HG02759 (cell line): ENCODE measurements around the gene BNIP2.
"Not testable (repeated sequence)": the region's sequence is repeated elsewhere in the genome, so short reads cannot be mapped to it uniquely, and the experiment has no call there.

Source experiments
- ATAC-seq: cut with Tn5 transposase; IDR thresholded peaks from one replicate; pipeline ENCODE4 v1.9.1; 2021; ENCODE audit warnings: mild to moderate bottlenecking, moderate library complexity; ENCODE audit not compliant: unreplicated experiment

BNIP2 gene

GRCh38 chr15:59689626-59690236 lies 611 bp upstream of the BNIP2 start:
- no peak for ATAC-seq

- ATAC-seq = no peak
Observed at GRCh38 chr15:59688423-59688781, 718 bp downstream of the BNIP2 start.

DNA sequence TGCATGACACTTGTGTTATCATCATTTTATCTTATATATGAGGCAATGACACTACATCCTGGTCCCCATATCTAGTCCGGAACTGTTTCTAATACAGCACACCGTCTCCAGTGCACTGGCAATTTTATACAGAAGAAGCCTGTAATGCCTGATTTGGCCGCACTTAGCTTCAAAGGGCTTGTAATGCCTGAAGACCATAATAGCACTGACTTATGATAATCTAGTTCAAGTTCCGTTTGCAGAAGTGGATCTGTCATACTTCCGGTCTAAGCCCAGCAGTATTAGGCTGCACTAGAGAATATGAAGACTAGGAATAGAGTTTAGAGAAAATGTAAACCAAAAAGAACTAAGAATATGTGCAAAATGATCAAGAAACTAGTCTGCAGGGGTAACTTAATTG lies 1.3 kb downstream of the BNIP2 start:
- ATAC-seq = no peak

GRCh38 chr15:59686389-59686788 lies 2.7 kb downstream of the BNIP2 start:
- ATAC-seq = no peak

GRCh38 chr15:59685737-59686297 lies 3.3 kb downstream of the BNIP2 start:
- no peak for ATAC-seq

- no peak for ATAC-seq
Observed at GRCh38 chr15:59680870-59681269, 8.2 kb downstream of the BNIP2 start.

DNA sequence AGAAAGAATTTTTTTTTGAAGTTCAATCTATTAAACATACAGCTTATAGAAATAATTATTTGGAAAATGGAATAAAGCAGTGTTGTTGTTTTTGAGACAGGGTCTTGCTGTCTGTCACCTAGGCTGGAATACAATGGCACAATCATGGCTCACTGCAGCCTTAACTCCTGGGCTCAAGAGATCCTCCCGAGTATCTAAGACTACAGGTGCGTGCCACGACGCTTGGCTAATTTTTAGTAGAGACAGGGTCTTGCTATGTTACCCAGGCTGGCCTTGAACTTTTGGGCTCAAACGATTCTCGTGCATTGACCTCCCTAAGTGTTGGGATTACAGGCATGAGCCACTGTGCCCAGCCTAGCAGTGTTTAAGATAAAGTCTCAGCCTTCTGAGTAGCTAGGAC lies 8.8 kb downstream of the BNIP2 start:
- no peak for ATAC-seq

DNA sequence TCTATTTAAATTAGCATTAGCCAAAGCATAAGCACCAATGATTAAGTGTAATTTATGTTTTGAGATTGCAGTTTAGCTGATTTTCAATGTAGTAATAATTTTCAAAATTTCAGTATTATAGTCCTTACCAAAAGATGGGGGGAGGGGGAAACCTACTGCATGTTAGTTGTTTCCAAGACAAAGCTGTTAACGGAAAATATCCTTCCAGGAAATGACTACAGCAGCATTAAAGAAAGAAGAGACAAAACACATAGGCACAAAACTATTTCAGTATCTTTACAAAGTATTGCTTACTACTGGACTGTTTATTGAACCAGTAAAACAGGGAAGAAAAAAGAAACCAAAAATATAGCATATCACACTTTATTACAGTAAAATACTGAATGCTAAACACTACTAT lies 10.5 kb downstream of the BNIP2 start:
- no peak for ATAC-seq

DNA sequence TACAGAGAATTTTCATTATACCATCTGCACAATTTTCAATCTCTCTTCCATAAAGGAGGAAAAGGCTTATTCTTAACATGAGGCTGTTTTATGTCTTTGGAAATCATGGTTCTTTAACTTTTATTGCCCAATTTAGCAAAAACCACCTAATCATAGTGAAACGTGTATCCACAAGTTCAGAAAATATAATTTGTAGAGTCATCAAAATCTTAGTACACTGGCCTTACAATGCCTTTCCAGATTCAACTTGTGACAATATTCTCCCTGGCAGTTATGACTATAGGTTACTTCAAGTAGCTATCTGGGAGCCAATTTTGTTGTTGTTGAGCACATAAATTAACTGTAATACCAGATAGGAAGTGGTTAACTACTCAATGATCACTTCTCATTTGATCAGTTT lies 10.9 kb downstream of the BNIP2 start:
- no peak for ATAC-seq

- ATAC-seq = no peak
Observed at GRCh38 chr15:59676565-59676964, 12.6 kb downstream of the BNIP2 start.

DNA sequence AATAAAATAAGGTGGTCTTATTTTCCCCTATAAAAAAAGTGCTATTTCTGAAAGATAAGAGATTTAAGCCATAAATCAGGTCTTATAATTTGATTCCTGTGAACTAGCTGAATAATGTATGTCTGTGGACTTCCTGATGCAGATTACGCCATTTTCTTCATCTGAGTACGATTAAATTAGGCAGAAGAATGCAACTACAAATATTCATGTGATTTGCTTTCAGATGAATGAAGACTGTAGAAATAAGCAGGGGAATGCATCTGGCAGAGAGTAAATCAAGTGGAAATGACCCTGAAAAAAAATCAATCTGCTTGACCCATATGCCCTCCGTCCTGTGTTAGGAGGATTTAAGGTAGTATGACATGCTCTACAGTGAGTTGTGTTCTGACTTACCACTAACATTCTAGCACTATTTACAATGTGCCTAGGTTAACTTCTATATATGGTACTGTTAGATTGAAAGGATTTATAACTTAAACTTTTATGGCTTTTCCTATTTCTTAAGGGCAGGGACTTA lies 14.7 kb downstream of the BNIP2 start:
- ATAC-seq = no peak

- ATAC-seq = no peak
Observed at GRCh38 chr15:59668556-59668955, 20.6 kb downstream of the BNIP2 start.

DNA sequence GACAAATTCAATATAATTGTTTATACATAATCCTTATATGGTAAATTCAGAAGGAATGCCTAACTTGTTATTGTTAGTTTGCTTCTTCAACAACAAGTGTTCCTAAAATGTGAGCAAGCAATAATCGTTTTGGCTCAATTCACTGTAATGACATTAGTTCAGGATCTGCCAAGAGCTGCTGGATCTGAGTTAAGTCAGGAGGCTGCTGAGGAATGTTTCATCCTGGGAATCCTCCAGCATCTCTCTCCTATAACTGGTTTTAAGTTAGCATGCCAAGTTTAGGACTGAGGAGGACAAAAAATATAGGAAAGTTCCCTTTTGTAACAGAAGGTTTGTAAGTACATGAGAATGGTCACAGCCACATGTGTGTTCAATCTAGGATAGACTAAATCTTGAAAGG lies 26.9 kb downstream of the BNIP2 start:
- no peak for ATAC-seq

DNA sequence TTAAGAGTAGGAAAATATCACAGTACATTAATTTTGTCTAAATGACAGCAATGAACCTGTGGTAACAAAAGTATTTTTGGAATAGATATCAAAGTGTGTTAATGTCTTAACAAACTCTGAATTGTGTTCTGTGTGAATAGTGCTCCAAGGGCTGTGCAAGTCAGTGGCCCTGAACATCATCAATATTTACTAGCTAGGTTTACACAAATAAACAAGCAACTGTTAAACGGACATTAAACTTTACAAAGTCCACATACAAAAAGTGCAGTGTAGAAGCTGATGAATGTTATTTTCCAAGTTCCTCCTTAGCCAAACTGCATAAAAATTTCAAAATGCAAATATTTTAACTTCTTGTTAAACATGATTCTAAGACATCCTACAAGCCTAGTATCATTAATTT lies 29.8 kb downstream of the BNIP2 start:
- no peak for ATAC-seq

DNA sequence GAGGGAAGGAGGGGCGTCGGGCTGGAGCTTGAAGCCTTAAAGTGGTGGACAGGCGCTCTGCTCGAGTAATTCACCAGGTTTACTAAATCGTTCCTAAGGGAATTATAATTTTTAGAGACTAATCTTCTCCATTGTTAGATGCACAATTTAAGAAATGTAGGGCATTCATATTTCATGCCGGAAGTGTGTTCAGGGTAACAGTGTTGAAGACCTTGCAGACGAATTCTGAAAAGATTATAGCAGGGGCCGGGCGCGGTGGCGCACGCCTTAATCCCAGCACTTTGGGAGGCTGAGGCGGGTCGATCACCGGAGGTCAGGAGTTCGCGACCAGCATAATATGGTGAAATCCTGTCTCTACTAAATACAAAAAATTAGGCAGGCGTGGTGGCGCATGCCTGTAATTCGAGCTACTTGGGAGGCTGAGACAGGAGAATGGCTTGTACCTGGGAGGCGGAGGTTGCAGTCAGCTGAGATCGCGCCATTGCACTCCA lies 31.4 kb downstream of the BNIP2 start:
- ATAC-seq = peak; percentile 5

DNA sequence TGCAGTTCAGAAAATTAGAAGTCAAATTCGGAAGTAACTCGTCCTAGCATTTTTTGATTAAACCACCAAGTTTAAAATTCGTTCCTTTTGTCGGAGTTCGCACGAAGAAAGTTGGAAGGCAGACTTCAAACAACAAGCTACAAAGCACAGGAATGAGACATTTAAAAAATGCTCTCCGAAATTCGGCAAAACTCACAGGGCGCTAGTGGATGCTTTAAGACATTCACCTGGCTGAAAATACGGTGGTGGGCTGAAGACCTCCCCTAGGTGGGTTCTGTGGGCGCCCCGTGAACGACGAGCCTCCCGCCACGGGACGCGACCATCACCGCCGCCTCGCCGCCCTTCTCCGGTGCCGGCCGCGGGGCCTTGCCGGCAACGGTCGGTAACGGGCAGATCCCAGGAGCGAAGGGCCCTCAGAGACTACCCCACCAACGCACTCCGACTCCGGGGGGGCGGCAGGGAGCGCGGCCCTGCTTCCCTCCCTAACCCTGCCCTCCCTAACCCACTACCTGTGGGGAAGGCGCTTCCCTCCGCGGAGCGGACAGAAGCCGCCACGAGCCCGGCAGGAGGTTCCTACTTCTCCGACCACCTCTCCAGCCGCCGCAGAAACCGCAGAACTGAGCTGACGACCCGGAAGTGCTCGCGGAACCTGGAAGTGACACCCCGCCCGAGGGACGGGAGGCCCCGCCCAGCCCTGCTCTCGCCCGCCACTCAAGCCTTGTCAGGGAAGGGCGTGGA lies 32.1 kb downstream of the BNIP2 start, which contains the start of gene GTF2A2:
Gene GTF2A2 (minus strand): TSS at position 619 of the 738 bp plus-strand sequence. CDS start 5,238 bp downstream, outside the sequence.
- ATAC-seq = peak; percentile 99

- ATAC-seq = no peak
Observed at GRCh38 chr15:59654046-59654445, 35.1 kb downstream of the BNIP2 start.

GRCh38 chr15:59649603-59650002 lies 39.5 kb downstream of the BNIP2 start:
- ATAC-seq = no peak

DNA sequence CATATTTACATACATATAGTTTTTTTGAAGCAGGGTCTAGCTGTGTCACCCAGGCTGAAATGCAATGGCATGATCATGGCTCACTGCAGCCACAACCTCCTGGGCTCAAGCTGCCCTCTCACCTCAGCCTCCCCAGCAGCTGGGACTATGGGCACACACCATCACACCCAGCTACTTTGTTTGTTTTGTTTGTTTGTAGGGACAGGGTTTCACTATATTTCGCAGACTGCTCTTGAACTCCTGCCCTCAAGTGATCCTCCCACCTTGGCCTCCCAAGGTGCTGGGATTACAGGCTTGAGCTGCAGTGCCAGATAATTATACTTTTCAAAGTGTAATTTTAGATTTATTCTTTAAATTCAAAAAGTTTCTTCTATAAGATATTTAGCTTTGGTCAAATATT lies 42.0 kb downstream of the BNIP2 start:
- no peak for ATAC-seq

GRCh38 chr15:59646277-59646676 lies 42.8 kb downstream of the BNIP2 start:
- no peak for ATAC-seq

GRCh38 chr15:59645812-59646211 lies 43.3 kb downstream of the BNIP2 start:
- not testable (repeated sequence) for ATAC-seq

GRCh38 chr15:59644756-59645155 lies 44.4 kb downstream of the BNIP2 start:
- no peak for ATAC-seq
